ENCODE measurements around the gene CCT2. TPM values are rescaled to one million over a fixed set of nuclear protein-coding genes. Genes with fewer than 3 reads are reported as not detected.
"Not testable (repeated sequence)": the region's sequence is repeated elsewhere in the genome, so short reads cannot be mapped to it uniquely, and the experiment has no call there.

CCT2 gene
- total RNA-seq, 1 donor from 2014 or later = 297 TPM

DNA sequence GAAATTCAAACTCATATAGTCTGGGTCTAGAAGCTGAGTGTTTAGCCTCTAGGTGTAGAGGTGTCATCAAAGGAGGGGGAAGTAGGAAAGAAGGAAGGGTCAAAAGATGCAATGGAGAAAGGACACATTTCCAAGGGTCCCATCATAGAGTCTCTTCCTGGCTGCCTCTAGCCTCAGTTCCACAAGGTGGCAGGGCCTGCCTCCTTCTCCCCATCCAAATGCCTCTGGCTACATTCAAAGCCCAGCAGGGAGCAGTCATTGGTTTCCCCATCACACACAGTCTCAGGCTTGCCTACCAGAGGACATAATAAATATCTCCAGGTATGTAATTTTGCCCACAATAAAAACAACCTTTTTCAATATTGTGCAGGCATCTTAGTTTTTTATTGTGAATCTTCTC lies 2.1 kb upstream of the CCT2 start:
- DNase-seq (ENCODE audit: low spot score in 2 of 2) (no peak), FAIRE-seq (no peak)

- DNase-seq (ENCODE audit: low spot score in 2 of 2) = no peak
- FAIRE-seq = no peak
Observed at GRCh38 chr12:69588527-69588926, 3.3 kb downstream of the CCT2 start.

DNA sequence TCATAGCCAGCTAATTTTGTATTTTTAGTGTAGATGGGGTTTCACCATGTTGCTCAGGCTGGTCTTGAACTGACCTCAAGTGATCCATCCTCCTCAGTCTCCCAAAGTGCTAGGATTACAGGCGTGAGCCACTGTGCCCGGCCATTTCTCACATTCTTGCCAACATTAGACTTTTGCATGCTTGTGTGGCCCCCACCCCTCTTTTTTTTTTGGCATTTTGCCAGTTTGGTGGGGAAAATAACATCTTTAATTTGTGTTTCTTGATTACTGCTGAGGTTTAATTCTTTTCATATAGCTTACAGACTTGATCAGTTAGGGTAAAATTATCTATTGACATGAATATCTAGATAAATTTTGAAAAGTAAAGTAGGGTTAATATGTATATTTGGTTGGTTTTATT lies 3.8 kb downstream of the CCT2 start:
- no peak for FAIRE-seq
- DNase-seq (ENCODE audit: low spot score in 2 of 2) = no peak

DNA sequence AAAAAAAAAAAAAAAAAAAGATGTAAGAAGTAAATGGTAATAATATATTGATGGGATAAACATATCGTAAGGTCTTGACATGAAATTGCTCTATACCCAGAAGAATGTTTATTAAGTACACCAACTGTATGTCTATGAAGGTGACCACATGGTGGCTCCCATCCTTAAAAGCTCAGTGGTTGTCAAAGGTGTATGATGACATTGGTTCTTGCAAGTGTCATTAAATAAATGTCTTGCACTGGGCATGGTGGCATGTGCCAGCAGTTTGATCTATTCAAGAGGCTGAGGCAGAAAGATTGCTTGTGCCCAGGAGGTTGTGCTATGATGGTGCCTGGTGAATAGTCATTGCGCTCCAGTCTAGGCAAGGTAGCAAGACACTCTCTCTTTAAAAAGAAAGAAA lies 10.4 kb downstream of the CCT2 start:
- DNase-seq (ENCODE audit: low spot score in 2 of 2) (no peak), FAIRE-seq (no peak)

DNA sequence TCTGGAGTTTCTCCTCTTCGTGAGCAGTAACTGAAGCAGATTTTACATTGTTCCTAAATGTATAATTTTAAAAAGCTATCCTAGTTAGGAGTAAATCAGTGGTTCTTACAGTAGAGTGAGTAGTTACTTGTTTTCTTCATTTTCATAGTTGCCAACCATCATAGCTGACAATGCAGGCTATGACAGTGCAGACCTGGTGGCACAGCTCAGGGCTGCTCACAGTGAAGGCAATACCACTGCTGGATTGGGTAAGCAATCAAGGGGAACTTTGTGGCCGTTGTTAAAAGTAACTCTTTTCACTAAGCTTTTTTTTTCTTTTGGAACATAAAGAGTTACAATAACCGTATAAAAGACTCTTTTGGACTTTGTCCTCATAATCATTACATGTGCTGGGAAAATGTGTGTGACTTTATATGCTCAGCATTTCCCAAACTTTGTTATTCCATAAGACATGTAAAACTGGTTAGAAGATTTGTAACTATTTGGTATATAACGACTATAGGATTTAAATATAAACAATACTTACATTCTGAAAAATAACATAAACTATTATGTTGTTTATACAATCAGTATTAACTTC lies 13.0 kb downstream of the CCT2 start:
- no peak for DNase-seq (ENCODE audit: low spot score in 2 of 2)
- no peak for FAIRE-seq

DNA sequence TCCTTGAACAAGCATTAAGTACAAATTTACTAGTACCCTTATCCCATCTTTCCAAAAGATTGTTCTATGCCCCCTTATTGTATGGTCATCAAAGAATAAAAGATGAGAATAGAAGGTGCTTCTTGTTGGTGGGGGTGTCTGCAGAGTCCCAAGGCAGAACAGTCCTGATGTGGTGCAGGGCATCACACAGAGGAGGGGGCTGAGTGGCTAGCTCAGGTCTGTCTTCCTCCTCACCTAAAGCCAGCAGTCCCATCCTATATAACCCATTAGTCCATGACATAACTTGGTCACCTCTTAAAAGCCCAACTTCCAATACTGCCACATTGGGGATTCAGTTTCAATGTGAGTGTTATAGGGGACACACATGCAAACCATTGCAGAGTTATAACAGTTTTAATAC lies 15.5 kb downstream of the CCT2 start:
- DNase-seq (ENCODE audit: low spot score in 2 of 2) = no peak
- FAIRE-seq = no peak

DNA sequence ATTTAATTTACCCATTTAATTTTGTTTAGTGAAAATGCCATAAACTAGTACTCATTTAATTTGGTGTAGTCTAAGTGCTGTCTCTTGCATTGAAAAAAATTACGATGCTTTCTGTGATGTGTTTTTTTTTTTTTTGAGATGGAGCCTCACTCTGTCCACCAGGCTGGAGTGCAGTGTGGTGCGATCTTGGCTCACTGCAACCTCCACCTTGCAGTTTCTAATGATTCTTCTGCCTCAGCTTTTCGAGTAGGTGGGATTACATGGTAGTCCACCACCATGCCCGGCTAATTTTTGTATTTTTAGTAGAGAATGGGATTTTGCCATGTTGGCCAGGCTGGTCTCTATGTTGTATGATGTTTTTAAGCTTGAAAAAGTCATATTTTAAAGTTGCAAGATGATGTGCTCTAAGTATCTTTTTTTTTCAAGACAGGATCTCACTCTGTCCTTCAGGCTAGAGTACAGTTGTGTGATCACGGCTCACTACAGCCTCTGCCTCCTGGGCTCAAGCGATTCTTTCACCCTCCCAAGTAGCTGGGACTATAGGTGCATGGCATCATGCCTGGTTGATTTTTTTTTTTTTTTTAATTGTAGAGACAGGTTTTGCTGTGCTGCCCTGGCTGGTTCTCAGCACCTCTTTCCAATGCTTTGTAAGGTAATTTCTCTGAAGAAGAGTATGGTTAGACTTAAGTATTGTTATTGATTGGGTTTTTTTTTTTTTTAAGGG lies 16.9 kb downstream of the CCT2 start:
- FAIRE-seq = no peak
- no peak for DNase-seq (ENCODE audit: low spot score in 2 of 2)

GRCh38 chr12:69602954-69603353 lies 17.7 kb downstream of the CCT2 start:
- FAIRE-seq = no peak
- DNase-seq (ENCODE audit: low spot score in 2 of 2) = no peak

DNA sequence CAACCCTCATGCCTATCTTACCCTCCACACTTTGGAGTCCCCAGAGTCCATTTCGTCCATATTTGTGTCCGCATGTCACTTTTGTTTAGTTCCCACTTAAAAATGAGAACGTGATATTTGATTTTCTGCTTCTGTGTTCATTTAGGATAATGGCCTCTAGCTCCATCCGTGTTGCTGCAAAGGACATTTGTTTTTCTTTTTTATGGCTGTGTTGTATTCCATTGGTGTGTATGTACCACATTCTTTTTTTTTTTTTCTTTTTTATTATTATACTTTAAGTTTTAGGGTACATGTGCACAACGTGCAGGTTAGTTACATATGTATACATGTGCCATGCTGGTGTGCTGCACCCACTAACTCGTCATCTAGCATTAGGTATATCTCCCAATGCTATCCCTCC lies 18.3 kb downstream of the CCT2 start:
- not testable (repeated sequence) for FAIRE-seq; DNase-seq (ENCODE audit: low spot score in 2 of 2)

GRCh38 chr12:69604275-69604674 lies 19.0 kb downstream of the CCT2 start:
- FAIRE-seq; DNase-seq (ENCODE audit: low spot score in 2 of 2): not testable (repeated sequence)

DNA sequence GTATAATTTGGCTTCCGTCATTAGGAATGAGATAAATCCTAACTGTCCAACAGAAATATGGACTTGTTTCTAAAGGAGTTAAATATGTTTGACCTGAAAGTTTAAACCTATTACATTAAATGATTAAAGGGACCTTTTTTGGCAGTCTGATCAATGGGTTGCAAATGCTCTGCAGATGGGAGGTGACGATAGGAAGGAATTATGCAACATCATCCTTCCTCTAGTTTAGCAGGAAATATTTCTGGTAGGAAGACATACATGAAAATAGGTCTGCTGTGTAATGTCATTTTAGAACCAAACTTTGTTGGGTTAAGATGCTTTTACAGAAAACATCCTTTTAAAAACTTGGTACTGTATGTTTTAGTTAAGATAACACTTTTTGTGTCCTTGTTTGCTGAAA lies 22.9 kb downstream of the CCT2 start:
- FAIRE-seq (no peak), DNase-seq (ENCODE audit: low spot score in 2 of 2) (no peak)

DNA sequence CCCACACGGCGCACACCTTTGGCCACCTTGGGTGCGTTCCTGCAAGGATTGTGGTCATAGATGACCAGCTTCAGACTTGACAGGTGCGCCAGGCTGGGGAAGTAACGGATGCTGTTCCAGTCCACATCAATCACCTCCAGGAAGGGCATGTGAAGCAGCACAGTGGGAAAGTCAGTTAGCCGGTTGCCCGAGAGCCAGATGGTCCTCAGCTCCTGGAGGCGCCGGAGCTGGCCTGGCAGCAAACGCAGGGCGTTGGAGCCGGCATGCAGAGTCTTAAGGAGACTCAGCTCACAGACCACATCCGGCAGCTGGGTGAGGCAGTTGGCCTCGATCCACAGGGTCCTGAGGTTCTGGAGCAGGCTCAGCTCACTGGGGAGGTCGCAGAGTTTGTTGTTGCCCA lies 24.9 kb downstream of the CCT2 start:
- FAIRE-seq (no peak), DNase-seq (ENCODE audit: low spot score in 2 of 2) (no peak)

DNA sequence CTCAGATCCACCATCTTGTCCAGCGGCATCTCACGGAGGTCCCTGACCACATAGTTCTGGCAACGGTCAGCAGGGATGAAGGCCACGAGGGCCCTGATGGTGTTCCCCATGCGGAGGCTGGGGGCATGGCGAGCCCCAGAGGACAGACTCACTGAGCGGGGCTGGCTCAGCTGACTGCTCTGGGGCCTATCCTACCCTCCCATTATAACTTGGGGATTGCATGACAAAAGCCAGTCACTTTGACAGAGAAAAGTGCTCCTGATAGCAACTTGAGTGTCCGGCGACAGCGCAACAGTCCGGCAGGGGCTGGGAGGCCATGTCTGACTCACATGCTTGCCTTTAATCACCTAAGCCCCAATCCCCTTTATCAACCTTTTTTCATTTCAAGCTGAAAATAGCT lies 25.5 kb downstream of the CCT2 start, which contains the start of gene LRRC10:
Gene LRRC10 (minus strand): TSS at position 179 of the 400 bp plus-strand sequence. CDS start 69 bp downstream, at position 110.
- no peak for FAIRE-seq
- DNase-seq (ENCODE audit: low spot score in 2 of 2) = no peak

DNA sequence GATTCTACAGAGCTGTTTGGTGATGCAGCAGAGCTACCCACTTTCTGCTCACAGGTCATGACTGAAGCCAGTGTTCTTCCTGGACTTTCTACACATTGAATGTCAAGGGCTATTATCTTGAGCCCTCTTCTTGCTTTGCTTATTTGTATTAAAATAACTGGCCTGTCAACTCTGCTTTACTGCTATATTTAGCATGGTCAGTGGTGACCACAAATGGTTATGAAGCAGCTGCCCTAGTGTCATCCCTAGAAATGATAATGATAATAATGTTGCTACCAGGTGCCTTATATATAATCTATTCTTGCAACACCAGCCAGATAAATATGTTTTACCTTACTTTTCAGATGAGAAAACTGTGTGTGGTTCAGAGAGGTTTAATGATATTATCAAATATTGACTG lies 28.1 kb downstream of the CCT2 start:
- DNase-seq (ENCODE audit: low spot score in 2 of 2) (no peak), FAIRE-seq (no peak)

- DNase-seq (ENCODE audit: low spot score in 2 of 2) = no peak
- no peak for FAIRE-seq
Observed at GRCh38 chr12:69616025-69616424, 30.8 kb downstream of the CCT2 start.

DNA sequence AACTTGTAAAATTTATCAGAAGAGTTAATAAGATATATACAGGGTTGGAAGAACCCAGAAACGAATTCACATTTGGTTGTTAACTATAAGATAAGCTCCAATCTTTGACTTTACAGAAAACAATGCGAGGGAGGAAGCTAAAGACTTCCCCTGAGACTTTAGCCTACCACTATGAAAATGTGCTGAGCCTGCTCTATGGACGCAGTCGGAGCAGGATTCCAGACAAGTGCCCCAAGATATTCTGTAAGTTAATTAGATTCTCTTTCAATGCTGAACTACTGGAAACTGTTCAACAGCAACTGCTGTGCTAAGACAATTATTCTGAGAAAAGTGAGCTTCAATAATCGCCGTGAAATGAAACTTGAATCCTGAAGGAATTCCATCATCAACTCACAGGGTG lies 33.8 kb downstream of the CCT2 start:
- DNase-seq (ENCODE audit: low spot score in 2 of 2) (no peak), FAIRE-seq (no peak)

- no peak for DNase-seq (ENCODE audit: low spot score in 2 of 2)
- no peak for FAIRE-seq
Observed at GRCh38 chr12:69620077-69620476, 34.8 kb downstream of the CCT2 start.

- no peak for DNase-seq (ENCODE audit: low spot score in 2 of 2)
- no peak for FAIRE-seq
Observed at GRCh38 chr12:69620921-69621320, 35.7 kb downstream of the CCT2 start.

DNA sequence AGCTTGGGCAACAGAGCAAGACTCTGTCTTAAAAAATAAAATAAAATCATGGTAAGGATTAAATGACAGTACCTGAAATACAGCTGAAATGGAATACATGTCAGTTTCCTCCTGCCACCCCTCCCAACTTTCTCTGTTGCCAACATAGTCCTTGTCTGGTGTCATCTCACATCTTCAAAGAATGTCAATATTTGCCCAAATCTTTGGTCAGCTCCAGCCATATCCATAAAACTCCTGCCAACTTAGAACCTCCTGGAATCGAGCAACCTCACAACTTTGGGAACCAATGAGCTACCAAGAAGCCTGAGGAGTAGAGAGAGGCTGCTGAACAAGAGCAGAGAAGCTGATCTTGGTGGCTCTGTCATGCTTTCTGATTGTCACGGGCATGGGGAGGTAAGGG lies 36.3 kb downstream of the CCT2 start:
- FAIRE-seq (no peak), DNase-seq (ENCODE audit: low spot score in 2 of 2) (no peak)

- no peak for DNase-seq (ENCODE audit: low spot score in 2 of 2)
- no peak for FAIRE-seq
Observed at GRCh38 chr12:69623970-69624369, 38.7 kb downstream of the CCT2 start.

DNA sequence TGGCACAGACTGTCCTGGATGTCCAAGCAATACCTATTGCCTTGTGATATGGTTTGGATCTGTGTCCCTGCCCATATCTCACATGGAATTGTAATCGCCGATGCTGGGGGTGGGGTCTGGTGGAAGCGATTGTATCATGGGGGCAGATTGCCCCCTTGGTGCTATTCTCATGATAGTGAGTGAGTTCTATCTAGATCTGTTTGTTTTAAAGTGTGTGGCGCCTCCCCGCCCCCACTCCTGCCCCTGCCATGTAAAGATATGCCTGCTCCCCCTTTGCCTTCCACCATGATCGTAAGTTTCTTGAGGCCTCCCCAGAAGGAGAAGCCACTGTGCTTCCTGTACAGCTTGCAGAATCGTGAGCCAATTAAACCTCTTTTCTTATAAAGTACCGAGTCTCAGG lies 42.2 kb downstream of the CCT2 start:
- DNase-seq (ENCODE audit: low spot score in 2 of 2) (no peak), FAIRE-seq (no peak)

DNA sequence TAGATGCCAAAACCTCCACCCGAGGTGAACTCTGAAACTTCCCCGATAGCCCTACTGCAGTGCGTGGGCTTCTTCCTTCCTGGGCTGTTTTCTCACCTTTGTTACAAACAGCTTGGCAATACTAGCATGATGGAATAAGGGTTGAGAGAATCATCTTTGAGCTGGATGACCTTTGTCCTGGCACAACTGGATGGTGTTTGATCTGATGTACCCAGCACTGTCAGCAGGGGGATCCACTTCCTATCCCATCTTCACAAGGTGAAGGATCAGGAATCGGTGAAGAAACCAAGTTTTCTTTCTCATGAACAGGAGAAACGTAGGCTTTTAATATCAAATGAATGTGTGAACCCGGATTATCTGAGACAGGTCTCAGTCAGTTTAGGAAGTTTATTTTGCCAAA lies 44.9 kb downstream of the CCT2 start:
- DNase-seq (ENCODE audit: low spot score in 2 of 2) (no peak), FAIRE-seq (no peak)

Data from frontal cortex (tissue), 4 donors.